ENCODE results near the gene KMT2B. TPM values are rescaled to one million over a fixed set of nuclear protein-coding genes. Genes with fewer than 3 reads are reported as not detected.

Gene KMT2B
- polyA plus RNA-seq, 2 of the 4 experiments (the other 2 are of a cell fraction), result 17.8 to 39.4 TPM

GRCh38 chr19:35720163-35720524 lies 2.3 kb downstream of the KMT2B start:
- DNase-seq (ENCODE audit: low read depth in 1 of 2, low spot score in 1 of 2) (no peak), ATAC-seq (no peak), FAIRE-seq (no peak)
- 97% methylated on average over 9 of the region's 9 CpGs for WGBS (ENCODE audit: missing lambda C conversion rate)
- Histone ChIP-seq H3K4me1 (peaks cover 20% of the 10 kb centered on the region), H3K27ac (no peak overlapping the region), H3K9me3 (no peaks in the 10 kb centered on the region), H3K4me3 (no peak overlapping the region), H3K4me2 (no peak overlapping the region)
- CTCF ChIA-PET, result interaction anchor here (1.1 to 5.0 kb wide), 7 partner anchors 17 to 368 kb away, joined by 3 to 29 read pairs (median 4); partner anchors contain the start of genes PSENEN and U2AF1L4
- POLR2A ChIA-PET, result no interaction called here
- TF ChIP-seq RFX5 (IDR thresholded peaks at IDR 0.05), result no peak
- TF ChIP-seq ESRRA (IDR thresholded peaks at IDR 0.05; ENCODE audit: borderline replicate concordance, low read length), result peak; percentile 84; the same call in 1 of the 2 replicates
- no peak for TF ChIP-seq RNF2 (IDR thresholded peaks at IDR 0.05; ENCODE audit: borderline replicate concordance, low read depth)

- TF ChIP-seq GATA3 (IDR thresholded peaks at IDR 0.05; ENCODE audit: borderline replicate concordance), result no peak
- TF ChIP-seq ZSCAN20 (CRISPR knock-in tag; IDR thresholded peaks at IDR 0.05), result no peak
- no peak for TF ChIP-seq NPAS2 (CRISPR knock-in tag; IDR thresholded peaks at IDR 0.05; ENCODE audit: borderline replicate concordance)
- no peak for TF ChIP-seq BCL3 (IDR thresholded peaks at IDR 0.05)
- no peak for TF ChIP-seq HEYL (CRISPR knock-in tag; IDR thresholded peaks at IDR 0.05)
- TF ChIP-seq TFCP2L1 (CRISPR knock-in tag; IDR thresholded peaks at IDR 0.05), result no peak
- TF ChIP-seq ZNF302 (CRISPR knock-in tag; IDR thresholded peaks at IDR 0.05), result no peak
- no peak for TF ChIP-seq POLR2AphosphoS2 (conservative IDR thresholded peaks at IDR 0.05; ENCODE audit: low read length)
- TF ChIP-seq RNF2 (IDR thresholded peaks at IDR 0.05; ENCODE audit: borderline replicate concordance, low read depth), result no peak
- no peak for TF ChIP-seq KDM5A (IDR thresholded peaks at IDR 0.05)
- TF ChIP-seq ATOH8 (CRISPR knock-in tag; IDR thresholded peaks at IDR 0.05; ENCODE audit: low read depth), result no peak
- no peak for TF ChIP-seq ELK1 (IDR thresholded peaks at IDR 0.05; ENCODE audit: low read depth, low read length)
- no peak for TF ChIP-seq FOSL2 (IDR thresholded peaks at IDR 0.05)
- TF ChIP-seq FOSL2 (CRISPR knock-in tag; IDR thresholded peaks at IDR 0.05), result no peak
- no peak for TF ChIP-seq NFE2L2 (conservative IDR thresholded peaks at IDR 0.05; ENCODE audit: low read length)
- no peak for TF ChIP-seq JUNB (IDR thresholded peaks at IDR 0.05)
- no peak for TF ChIP-seq REST (IDR thresholded peaks at IDR 0.05)
- no peak for TF ChIP-seq FOXS1 (CRISPR knock-in tag; IDR thresholded peaks at IDR 0.05)
- no peak for TF ChIP-seq CTCF (IDR thresholded peaks at IDR 0.05)
- TF ChIP-seq USF2 (IDR thresholded peaks at IDR 0.05), result no peak
- no peak for TF ChIP-seq CEBPB (IDR thresholded peaks at IDR 0.05)
- FAIRE-seq (no peak), DNase-seq (ENCODE audit: low read depth in 1 of 2, low spot score in 1 of 2) (no peak), ATAC-seq (no peak)
- CTCF ChIA-PET, result interaction anchor here (1.2 to 5.0 kb wide), 7 partner anchors 12 to 368 kb away, joined by 3 to 29 read pairs (median 6); partner anchors contain the start of genes PSENEN and U2AF1L4
- Histone ChIP-seq H3K9me3 (no peaks in the 10 kb centered on the region), H3K4me1 (peaks cover 15% of the 10 kb centered on the region), H3K27ac (no peak overlapping the region), H3K4me3 (no peak overlapping the region), H3K4me2 (no peak overlapping the region)
- POLR2A ChIA-PET, result no interaction called here
- 95% methylated on average over 17 of the region's 17 CpGs for WGBS (ENCODE audit: missing lambda C conversion rate)
Measured at GRCh38 chr19:35720648-35721047, 2.8 kb downstream of the KMT2B start.

Measured in A549 (cell line).